WERI-Rb-1 (cell line): ENCODE data around the gene TMEM100.

Experiments used
- DNase-seq: peaks from one replicate; pipeline ENCODE4 v3.0.0-alpha.2; 2020
- H3K27ac ChIP-seq: fragments of 250-450 bp; sonication (Bioruptor Pico); 2 replicates; pipeline ENCODE4 v1.5.1; 2020; ENCODE audit warnings: mild to moderate bottlenecking, moderate library complexity
- H3K27me3 ChIP-seq: fragments of 250-450 bp; sonication (Bioruptor Pico); 2 replicates; pipeline ENCODE4 v1.5.1; 2021; ENCODE audit warnings: mild to moderate bottlenecking, low read depth, moderate library complexity; ENCODE audit not compliant: insufficient read depth, severe bottlenecking
- H3K36me3 ChIP-seq: fragments of 250-450 bp; sonication (Bioruptor Pico); 2 replicates; pipeline ENCODE4 v1.5.1; 2020; ENCODE audit warnings: mild to moderate bottlenecking, moderate library complexity
- H3K4me3 ChIP-seq: 2 replicates; pipeline ENCODE4 v1.5.1; 2011; ENCODE audit warnings: low read depth, mild to moderate bottlenecking, control low read depth, low read length
- H3K9me3 ChIP-seq: fragments of 250-450 bp; sonication (Bioruptor Pico); 2 replicates; pipeline ENCODE4 v1.5.1; 2021; ENCODE audit warnings: mild to moderate bottlenecking, moderate library complexity; ENCODE audit not compliant: severe bottlenecking
- CTCF ChIP-seq: IDR thresholded peaks from 2 replicates; pipeline ENCODE4 v1.5.1; 2011; ENCODE audit warnings: low read depth, mild to moderate bottlenecking, control low read depth, inconsistent platforms, low read length

Gene TMEM100

GRCh38 chr17:55720919-55721836 is 1.5 kb downstream of the TMEM100 start:
- no peak for TF ChIP-seq CTCF
- no peak for DNase-seq

DNA sequence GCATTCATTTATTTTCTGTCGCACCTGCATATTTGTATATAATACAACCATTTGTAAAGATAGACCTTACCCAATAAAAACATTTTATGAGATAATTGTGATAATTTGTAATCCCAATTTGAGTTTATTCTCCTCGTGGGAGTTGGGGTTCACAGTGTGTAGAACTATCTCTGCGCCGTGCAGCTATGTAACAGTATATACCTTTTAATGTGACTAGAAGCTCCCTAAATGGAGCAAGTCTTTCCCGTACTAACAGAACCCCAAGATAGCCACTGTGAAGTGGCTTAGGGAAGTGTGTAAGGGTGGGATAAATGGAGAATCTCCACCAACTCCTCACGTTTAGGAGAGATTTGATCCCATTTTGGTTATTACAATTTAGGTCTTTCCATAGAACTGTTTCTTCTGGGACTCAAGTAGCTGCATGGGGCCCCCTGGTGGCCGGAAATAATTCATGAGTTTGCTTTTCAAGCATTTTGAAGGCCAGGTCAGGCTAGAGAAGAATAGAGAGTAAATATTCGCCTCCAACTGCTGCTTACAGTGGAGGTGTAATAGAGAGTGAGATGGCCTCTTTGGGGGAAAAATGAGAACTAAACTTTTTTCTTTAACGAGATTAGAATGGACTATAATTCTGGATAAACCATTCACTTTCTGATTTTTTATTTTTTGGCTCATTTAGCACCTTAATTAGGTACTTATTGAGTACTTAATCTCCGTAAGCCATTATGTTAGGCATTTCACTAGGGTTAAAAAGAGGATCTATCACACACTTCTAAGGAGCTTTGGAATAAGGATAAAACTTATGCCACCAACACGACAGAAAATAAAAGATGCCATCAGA is 4.5 kb downstream of the TMEM100 start:
- no peak overlapping the region for H3K27ac ChIP-seq
- TF ChIP-seq CTCF: peak; percentile 64
- H3K9me3 ChIP-seq: no peaks in the 10 kb centered on the region
- peak; percentile 82 for DNase-seq
- H3K36me3 ChIP-seq: no peaks in the 10 kb centered on the region
- H3K27me3 ChIP-seq: peaks cover 5% of the 10 kb centered on the region
- no peak overlapping the region for H3K4me3 ChIP-seq

More at GRCh38 chr17:55720919-55721836, 1.5 kb downstream of the TMEM100 start:
- Histone ChIP-seq H3K36me3 (no peaks in the 10 kb centered on the region), H3K9me3 (no peaks in the 10 kb centered on the region), H3K27me3 (peaks cover 15% of the 10 kb centered on the region), H3K4me3 (no peak overlapping the region), H3K27ac (no peak overlapping the region)

DNA sequence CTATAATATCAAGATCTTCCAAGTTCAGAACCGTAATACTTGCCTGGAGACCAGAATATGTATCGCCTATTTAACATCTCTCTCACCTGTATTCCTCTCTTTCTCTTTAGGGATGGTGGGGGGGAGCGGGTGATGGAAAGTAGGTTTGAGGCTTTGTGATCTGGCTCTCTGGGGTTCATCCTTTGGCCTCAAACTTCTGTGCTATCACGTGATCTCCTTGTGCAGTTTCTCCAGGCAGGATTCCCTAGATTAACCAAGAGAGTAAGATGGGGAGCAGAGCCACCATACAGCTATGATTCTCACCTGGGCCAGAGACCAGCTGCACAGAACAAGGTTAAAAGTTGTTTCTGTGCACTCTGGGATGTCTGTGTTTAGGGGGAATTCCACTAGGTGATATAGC is 5.2 kb downstream of the TMEM100 start:
- TF ChIP-seq CTCF: no peak
- Histone ChIP-seq H3K27ac (no peak overlapping the region), H3K36me3 (no peaks in the 10 kb centered on the region), H3K9me3 (no peaks in the 10 kb centered on the region), H3K27me3 (peaks cover 4% of the 10 kb centered on the region), H3K4me3 (no peak overlapping the region)
- DNase-seq: no peak

- TF ChIP-seq CTCF: no peak
- H3K27ac ChIP-seq: no peak overlapping the region
- peaks cover 7% of the 10 kb centered on the region for H3K27me3 ChIP-seq
- H3K4me3 ChIP-seq: no peak overlapping the region
- no peaks in the 10 kb centered on the region for H3K36me3 ChIP-seq
- no peaks in the 10 kb centered on the region for H3K9me3 ChIP-seq
- no peak for DNase-seq
Measured at GRCh38 chr17:55710829-55711496, 11.7 kb downstream of the TMEM100 start.

- Histone ChIP-seq H3K4me3 (no peak overlapping the region), H3K27ac (no peak overlapping the region), H3K9me3 (no peaks in the 10 kb centered on the region), H3K36me3 (no peaks in the 10 kb centered on the region), H3K27me3 (peaks cover 8% of the 10 kb centered on the region)
- no peak for DNase-seq
- no peak for TF ChIP-seq CTCF
Measured at GRCh38 chr17:55710410-55710809, 12.3 kb downstream of the TMEM100 start.
